Stimulated activated CD4-positive, alpha-beta T cell treated with anti-CD3 and anti-CD28 coated beads, Interleukin-4, amount 100 ng/mL, for 24 hours (primary cell): Measurements from ENCODE around the gene WNT7A.

ENCODE experiments used
- DNase-seq: peaks from one replicate; pipeline ENCODE4 v3.0.0-alpha.2; 2020

The WNT7A gene

DNA sequence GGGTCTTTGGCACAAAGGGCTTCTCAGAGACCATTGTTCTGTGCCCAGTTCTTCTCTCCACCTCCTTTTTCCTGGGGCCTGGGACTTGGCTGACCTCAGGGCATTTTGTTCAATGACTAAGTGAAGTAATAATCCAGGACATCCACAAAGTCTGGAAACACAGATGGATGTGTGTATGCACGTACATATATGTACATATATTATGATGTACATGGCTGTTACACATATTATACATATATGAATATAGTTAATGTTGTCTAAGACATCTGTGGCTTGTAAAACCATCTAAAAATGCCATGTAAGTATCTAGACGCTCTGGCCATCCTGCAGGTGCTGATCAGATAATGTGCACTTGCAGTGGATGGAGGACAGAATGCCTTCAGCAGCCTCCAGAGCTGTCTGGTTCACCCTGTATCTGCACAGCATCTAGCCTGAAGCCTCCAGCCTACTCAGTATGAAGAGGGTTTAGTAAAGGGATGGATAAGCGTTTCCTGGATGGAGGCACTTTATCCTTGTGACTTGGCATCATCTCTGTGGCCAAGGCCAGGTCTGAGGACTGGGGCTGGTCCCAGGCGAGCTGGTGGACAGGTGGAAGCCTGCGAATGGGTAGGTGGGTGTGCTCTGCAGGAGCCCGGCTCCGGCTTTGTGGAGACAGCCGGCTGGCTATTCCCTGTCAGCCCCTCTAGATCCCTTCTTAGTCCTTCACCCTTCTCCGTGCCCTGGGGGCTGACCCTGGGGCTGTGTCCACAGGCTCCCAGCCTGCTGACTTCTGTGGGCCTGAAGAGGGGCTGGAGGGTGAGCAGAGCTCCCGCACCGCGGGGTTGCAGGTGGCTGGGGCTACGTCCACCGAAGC is 88.4 kb downstream of the WNT7A start:
- DNase-seq, result no peak

DNA sequence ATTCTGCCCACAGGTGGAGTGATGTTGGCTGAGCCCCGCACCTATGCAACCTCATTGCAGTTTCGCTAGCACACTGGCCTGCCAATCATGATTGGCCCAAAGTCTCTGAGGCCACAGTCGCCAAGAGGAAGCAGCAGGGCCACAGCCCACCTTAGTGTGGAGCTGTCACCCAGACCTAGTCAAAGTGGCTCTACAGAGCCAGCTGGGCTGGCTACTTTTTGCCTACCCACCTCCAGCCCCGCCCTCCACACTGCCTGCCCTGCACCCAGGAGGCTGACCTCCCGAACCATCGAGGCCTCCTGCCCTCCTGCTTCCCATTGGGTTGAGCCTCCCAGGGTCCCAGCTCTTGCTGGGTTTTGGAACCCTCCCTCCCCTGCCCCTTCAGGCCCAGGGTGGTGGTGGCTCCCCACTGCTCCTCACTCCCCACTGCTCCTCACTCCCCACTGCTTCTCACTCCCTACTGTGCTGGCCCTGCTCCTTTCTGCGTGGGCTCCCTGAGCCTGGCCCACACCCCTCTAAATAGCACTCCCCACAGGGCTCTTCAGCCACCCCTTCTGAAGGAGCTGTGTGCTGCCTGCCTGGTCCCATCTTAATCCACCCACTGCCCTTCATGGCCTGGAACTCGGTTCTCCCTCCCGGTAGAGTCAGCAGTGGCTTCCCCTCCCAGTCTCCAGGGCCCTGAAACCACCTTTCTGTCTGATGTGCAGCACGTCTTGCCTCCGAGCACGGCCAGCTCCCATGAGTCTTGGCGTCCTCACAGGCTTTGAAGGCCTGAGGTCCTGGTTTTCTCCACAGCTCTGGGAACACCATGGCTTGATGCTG is 89.3 kb downstream of the WNT7A start:
- DNase-seq, result no peak

DNA sequence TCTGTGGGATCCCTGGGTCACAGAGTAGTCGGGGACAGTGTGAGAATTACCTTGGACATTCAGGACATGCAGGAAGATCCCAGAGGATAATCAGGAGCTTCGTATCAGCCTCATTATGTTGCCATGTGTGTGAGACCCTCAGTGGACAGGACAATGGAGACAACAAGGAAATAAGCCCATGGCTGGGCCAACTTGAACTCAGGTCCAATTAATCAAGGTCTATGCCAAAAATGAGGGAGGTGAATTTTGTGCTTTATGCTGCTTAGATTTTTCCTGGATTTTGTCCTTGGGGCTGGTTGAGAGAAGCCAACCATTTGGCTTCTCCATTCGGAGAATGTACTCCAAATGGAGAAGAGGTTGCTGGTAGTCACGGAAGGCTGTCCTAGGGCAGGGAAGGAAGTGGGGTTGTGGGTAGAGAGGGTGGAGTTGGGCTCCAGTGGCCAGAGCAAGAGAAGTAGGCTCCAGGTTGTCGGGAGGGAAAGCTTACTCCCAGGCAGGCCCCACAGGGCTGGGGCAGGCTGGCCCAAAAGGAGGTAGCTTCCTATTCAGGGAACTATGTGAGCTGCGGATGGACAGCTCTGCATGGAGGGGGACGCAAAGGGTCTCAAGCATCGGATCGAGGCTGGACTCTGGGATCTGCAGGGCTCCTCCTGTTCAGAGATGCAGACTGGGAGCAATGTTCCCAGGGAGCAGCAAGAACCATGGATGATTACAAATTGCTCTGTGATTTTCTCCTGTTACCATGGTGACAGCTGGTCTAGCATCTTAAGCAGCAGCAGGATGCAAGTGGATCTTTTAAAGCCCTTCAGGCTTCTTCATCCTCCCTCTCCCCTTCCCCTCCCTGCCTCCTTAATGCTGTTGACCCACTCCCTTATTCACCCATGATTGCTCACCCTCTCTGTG is 91.1 kb downstream of the WNT7A start:
- no peak for DNase-seq

DNA sequence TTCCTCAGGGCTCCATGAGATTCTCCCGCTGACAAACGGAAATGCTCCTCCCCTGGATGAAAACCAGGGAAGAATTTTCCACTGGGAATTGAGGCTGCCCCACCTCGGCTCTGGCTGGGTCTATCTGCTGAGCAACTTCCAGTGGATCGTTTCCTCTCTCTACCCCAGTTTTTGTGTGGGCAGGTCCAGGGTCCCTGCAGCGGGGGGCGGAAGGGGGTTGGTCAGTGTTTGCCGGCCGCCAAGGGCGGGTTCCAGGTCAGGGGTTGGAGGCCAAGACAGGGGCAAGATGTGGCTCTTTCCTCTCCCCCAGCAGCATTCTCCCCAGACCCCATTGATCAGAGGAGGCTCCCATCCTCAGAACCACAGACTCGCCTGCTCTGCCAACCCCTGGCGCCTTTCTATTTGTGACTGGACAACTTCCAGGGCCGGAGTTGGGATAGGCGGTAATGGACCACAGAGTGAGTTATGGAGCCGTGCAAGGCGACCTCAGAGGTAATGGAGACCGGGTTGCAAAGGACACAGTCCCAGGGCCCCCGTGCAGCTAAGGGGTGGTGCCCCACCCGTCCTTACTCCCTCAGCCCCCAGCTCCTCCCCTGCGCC is 92.2 kb downstream of the WNT7A start:
- no peak for DNase-seq

DNA sequence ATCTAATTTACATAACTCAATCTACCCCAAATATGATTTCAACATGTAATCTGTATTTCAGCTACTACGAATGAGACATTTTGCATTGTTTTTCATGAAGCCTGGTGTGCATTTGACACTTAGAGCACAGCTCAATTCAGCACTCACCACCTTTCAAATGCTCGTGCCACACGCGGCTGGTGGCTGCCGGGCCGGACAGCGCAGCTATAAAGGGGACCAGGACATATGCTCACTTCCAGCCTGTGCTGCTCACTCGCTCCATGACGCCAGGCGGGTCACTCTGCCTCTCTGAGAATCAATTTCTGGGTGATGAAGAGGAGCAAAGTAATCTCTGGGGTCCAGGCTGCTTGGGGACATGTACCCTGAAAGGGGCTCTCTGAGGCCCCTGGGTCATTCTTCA is 93.1 kb downstream of the WNT7A start:
- no peak for DNase-seq

DNA sequence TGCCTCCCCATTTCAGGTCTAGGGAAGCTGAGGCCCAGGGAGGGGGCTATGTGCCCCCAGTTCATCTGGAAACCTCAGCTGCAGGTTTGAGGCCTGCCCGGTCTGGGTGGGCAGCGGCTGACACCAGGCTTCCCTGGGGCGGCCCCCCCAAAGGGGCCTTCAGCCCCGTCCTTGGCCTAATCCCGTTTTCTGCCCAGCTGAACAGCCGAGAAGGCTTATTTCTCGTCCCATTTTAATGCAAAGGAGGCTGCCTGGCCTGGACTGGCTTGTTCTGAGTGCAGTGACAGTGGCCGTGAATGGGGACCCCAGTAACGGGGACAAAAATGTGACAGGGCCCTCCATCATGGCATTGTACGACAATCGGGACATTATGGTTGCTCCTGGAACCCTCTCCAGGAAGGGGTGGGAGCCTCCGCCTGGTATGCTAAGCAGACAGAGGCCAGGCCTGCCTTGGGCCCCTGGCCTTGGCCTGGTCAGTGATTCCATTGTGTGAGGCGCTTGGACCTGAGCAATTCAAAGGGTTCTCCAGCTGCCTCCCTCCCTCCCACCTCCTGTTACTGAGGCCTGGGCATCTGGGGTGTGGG is 93.9 kb downstream of the WNT7A start:
- no peak for DNase-seq

DNA sequence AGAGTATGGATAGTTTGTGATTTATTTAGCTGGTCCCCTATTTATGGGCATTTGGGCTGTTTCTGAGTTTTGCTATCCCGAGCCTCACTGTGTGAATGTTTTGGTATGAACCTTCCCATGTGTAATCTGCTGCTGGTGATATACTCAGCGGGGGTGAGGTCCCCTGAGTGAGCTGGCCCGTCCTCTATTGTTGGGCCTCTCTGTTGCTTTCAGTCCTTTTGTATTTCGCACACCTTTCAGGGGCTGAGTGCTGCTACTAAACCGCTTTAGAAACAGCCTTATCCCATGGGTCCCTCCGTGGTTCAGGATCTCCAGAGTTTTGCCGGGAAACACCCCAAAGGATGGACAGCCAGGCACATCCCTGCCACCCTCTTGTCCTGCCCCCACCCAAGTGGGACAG is 94.5 kb downstream of the WNT7A start:
- no peak for DNase-seq

DNA sequence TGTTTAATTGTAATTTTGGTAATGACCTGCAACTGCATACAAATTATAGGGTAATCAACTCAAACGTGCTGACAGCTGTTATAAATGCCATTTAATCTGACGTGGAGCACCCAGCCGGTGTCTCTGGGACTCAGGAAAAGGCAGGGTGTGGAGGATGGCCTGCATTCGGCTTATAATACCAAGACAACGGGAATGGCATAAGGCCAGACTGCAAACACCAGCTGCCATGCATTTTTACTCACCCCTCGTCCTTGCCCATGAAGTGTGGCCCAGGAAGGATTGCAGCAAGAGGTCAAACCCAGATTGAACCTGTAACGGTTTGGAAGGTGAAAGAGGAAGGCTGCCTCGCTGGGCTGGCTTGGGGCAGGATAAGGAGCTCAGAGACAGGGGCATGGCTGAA is 96.4 kb downstream of the WNT7A start:
- no peak for DNase-seq

DNA sequence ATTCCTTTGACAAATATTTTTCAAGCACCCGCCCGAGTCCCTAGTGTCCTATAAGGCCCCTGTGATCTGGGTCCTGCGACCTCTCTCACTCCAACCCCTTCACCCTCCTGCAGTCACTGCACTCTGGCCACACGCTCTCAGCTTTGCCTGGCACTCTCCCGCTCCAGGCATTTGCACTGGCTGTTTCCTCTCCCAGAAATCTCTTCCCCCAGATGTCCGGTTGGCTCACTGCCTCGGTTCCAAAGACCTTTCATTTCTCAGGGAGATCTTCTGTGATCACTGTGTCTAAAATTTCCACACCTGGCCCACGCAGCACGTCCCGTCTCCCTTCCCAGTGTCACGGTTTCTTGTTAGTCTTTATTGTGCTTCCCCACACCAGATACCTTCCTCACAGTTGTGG is 97.4 kb downstream of the WNT7A start:
- no peak for DNase-seq

DNA sequence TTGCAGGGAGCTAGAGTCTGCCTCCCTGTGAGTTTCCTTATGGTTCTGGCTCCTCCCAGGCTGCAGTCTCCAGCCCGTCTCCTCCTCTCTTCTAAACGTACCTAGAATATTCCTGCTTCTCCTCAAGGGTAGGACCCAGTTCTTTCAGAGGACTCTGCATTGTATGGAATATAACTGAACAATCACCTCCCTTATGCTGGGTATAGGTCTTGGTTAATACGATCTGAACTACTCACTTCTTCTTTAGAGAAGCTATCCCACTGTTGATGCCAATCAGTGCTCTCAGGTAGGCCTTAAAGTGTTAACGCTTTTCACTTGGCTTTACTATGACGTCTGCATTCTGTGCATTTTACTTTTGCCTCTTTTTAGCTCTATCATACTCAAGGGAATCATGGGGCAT is 98.5 kb downstream of the WNT7A start:
- DNase-seq, result no peak

DNA sequence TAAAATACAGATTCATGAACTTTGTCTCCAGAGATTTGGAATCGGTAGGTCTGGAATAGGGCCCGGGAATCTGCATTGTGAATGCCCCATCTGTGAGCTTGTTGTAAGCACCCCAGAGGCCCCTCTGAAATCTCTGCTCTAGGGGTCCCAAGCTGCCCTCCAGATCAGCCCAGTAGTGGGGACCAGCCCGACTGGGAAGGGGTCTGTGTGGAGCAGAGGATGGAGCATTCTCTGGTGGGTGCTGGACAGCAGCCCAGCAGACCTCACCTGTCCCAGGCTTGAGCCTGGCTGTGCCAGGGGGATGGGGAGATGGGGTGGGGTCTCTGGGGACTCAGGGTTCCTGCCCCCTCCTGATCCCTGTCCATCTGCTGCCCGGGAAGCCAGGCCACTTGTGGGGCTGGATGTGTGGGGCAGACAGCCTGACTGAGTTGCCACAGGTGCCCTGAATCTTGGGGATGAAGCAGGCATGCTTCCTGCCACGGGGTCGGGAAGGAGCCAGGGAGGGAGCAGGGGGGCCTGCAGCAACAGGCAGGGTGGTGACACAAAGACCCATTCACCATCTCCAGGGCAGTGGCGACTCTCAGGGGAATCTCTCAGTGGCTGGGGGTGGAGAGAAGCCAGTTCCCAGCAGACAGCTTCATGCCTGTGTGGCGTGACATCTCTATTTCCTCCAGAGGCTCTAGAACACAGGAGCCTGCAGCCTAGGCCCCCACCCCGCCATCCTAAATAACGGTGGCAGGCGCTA is 99.3 kb downstream of the WNT7A start:
- DNase-seq, result no peak

DNA sequence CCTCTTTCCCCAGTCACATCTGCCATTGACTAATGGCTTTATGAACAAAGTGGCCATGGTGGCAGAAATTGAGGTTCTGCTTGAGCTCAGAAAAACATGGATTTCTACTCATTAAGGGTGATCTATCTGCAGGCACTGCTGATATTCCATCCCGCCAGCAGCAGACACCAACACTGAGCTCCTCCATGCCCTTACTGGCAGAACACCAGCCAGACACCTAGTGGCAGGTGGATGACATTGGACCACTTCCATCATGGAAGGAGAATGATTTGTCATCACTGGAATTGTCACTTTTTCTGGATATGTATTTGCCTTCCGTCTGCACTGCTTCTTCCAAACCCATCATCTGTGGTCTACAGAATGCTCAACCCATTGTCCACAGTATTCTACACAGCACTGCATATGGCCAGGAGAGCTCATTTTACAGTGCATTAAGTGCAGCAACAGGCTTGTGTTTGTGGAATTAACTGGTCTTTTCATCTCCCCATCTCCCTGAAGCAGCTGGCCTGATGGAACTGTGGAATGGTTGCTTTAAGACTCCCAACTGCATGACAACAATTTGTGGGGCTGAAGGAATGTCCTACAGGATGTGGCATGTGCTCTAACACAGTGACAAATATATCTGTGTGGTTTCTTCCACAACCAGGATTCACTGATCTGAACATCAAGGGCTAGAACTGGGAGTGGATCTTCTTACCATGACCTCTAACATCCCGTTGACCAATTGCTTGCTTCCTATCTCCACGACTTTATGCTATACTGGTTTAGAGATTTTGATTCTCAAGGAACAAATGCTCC is 103.4 kb downstream of the WNT7A start:
- DNase-seq, result no peak

DNA sequence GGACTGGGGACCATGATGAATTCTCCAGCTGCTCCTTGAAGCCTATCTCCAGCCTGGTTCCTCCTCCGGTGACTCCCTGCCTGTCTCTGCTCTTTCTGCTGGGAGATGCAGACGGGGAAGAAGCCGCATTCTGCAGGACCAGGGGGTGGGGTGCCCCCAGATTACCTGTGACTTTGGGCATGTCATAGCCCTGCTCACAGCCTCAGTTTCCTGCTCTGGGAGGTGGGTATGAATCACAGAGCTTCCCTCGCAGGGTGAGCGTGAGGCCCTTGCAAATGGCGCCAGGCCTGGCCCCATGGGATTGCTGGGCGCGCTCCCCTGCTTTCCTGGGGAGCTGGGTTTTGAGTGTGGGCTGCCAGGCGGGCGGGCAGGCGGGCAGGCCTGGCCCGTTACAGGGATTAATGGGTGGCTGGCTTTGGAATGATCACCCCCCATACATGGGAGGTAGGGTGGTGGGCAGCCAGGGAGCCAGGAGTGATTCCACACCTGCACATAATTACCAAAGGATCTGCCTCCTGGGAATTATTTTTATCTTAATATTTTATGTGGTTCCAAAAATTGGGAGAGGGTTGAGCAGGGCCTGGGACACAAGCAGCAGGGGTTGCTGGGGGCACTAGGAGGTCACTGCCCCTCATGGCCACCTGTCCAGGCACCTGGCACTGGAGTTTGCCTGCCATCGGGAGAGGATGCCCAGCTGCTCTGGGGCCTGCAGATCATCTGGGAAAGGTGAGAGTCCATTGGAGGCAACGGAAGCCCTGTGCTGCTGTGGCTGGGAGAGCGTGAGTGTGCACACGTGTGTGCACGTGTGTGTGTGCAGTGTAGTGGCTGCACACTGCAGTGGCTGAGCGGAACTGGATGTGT is 106.8 kb downstream of the WNT7A start:
- DNase-seq, result no peak

DNA sequence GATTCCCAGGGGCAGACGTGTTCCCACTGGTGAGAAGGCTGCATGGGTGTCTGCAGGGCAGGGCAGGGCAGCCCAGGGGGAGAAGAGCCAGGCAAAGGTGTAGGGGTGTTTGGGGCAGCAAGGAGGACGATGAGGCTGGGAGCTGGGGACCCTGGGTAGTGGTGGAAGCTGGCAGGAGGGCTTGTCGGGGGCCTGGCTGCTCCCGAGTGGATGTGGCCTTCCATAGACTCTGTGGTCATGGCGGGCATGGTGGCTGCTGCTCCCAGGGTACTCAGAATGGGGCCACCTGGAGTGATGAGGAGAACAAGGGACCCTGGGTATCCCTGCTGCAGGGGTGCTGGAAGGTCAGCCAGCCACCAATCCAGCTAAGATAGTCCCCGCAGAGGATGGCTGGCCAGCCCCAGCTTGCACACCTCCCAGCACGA is 107.5 kb downstream of the WNT7A start:
- DNase-seq, result no peak

DNA sequence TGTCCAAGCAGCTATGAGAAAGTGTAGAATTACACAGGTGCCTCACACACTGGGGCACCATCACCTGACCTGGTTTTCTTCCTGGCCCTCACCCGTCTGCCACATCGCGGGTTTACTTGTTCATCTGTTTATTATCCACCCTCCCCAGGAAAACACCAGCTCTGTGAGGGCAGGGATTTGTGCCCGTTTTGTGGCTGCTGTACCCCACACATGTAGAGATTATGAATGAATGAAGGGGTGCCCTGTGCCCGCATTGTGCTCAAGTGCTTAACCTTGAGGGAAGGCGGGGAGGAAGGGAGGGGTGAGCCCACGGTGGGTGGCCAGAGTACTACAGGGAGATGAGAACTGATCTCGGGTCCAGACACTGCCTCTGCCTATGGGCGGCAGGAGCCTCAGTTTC is 108.4 kb downstream of the WNT7A start:
- no peak for DNase-seq

DNA sequence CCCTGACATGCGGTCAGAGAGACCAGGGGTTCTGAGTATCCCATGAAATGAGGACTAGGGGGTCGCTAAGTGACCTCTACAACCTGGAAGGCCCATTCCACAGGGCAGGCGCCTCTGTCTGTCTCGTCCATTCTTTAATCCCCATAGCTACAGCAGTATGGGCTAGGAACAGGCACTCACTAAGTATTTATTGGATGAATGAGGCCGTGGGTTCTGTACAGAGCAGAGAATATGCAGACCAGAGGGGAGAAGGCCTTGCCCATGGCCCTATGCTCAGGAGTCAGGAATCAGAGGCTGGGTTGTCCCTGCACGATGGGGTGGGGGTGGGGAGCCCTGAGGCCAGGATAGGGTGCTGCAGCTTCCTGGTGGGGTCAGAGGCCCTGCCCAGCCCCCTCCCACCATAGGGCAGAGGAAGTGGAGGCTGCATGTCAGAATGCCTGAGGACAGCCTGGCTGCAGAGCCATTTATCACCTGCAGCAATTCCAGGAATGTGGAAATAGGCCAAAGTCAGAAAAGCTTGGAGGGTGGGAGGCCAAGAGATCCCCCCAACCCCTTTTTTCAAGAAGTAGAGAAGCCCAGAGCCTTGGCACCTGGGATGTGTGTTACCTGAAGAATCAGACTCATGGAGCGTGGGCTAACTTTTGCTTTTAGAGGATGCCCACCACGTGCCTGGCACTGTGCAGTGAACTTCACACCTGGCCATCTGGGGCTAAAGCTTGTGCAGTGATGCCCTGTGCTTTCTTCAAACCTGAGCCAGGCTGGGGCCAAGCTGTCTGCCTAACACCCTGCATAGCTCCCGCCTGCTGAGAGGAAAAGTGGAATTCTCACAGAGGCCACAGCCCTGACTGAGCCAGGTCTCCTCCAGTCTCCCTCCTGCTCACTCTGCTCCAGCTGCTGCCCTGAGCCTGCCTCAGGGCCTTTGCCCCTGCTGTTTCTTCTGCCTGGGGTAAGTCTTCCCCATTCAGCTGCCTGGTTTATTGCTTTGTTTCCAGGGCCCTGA is 109.4 kb downstream of the WNT7A start:
- DNase-seq, result no peak

DNA sequence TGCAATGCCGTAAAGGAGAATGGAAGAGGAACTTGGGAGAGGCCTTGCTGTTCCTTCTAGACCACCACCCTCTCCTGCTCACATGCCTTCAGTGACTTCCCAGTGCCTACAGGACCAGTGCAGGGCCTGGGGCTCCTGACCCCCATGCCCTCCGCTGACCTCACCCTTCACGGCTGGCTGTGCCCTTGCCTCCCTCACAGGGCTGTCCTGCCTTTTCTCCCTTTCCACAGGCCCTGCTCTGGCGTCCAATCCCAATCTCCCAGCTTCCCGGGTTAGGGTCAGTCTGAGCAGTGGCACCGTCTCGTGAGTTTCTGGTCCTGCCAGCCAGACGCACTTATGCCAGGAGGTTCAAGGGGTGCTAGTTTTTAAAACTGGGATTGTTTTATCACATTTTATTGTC is 110.4 kb downstream of the WNT7A start:
- no peak for DNase-seq

DNA sequence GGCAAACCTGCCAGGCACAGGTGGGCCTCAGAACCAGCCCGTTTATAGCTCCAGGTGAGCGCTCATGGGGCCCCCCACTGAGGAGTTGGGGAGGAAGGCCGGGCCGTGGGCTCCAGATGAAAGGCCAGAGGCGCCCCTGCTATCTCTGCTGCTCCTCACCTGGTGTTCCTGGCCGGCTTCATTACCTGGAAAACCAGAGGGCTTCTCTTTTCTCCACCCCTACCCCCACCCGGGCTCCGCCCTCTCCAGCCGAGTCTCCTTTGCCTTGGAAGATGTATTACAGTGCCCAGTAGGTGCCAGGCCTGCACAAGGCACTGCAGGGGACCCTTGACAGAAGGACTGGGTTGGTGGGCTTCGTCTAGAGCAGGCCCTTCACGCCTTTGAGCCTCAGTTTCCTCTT is 111.4 kb downstream of the WNT7A start:
- no peak for DNase-seq
